SH-SY5Y (cell line): ENCODE data around the gene CLDN1.

Experiments used
- GATA2 ChIP-seq: IDR thresholded peaks from 2 replicates; pipeline ENCODE4 v1.6.1; 2011; ENCODE audit warnings: mild to moderate bottlenecking, low read depth, low read length
- GATA3 ChIP-seq: IDR thresholded peaks from 2 replicates; pipeline ENCODE4 v1.6.1; 2011; ENCODE audit warnings: low read depth, mild to moderate bottlenecking, low read length, moderate library complexity

DNA sequence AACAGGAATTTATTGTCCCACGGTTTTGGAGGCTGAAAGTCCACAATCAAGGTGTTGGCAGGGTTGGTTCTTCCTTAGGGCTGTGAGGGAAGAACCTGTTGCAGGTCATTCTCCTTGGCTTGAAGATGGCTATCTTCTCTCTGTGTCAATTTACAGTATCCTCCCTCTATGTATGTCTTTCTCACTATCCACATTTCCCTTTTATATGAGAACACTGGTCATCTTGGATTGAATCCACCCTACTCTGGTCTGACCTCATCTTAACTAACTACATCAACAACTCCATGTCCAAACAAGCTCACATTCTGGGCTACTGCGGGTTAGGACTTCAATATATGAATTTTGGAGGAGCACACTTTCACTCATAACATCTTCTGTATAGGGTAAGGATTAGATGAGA is 61.9 kb downstream of the CLDN1 start:
- TF ChIP-seq GATA3: no peak
- TF ChIP-seq GATA2: no peak
